ENCODE data around the gene GLTP. TPM values are rescaled to one million over a fixed set of nuclear protein-coding genes. Genes with fewer than 3 reads are reported as not detected.
"Not testable (repeated sequence)": the region's sequence is repeated elsewhere in the genome, so short reads cannot be mapped to it uniquely, and the experiment has no call there.

The GLTP gene
- total RNA-seq, 1 donor from 2014 or later: 42.8 TPM

DNA sequence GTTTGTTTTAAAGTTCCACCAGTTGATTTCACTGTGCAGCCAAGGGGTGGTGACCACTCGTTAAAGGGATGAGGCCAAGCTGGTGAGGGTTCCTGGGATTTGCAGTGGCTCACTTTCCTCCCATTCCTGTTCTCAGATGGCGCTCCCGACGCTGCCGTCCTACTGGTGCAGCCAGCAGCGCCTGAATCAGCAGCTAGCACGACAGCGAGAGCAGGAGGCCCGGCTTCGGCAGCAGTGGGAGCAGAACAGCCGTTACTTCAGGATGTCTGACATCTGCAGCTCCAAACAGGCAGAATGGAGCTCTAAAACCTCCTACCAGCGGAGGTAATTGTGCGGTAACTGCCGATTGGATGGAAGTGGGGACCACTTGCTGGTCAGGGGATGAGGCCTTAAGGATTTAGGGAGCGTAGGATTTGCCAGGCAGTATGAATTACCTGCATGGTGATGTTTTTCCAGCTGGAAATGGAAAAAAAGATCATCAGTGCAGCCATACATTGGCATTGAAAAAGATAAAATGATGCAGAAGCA is 22.6 kb upstream of the GLTP start:
- DNase-seq (ENCODE audit: low read depth): no peak

DNA sequence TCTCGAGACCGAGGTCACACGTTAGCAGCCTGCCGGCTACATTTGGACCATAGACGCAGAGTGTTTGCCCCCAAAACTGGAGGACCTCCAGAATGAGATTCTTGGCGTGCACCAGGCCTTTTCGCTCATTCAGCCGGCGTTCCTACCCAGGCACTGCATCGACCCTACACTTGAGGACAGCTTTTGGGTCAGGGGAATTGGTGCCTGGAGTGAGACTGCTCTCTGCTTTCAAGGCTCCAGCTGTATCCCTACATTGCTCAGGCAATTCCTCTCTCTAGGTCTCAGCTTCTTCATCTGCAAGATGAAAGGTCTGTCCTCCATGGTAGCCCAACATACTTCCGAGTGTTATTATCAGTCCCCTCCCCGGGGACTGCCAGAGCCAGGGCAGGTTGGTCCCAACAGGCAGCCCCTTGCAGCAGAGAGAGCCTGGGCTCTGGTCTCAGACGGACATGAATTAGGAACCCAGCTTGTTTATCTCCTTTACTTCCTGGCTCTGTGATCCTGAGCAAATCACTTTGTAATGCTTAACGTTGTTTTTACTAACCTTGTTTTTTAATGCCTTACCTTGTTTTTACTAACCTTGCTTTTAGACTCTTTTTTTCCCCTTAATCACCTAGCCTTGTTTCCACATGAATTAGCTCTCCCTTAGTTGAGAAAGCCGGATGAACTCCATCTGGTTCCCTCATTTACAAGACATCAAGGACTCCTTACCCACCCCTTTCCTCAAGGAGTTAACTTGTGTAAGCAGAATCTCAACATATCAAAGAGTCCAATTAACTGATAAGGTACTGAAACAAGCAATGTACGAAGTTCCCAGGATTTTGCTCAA is 20.6 kb upstream of the GLTP start:
- DNase-seq (ENCODE audit: low read depth): no peak

DNA sequence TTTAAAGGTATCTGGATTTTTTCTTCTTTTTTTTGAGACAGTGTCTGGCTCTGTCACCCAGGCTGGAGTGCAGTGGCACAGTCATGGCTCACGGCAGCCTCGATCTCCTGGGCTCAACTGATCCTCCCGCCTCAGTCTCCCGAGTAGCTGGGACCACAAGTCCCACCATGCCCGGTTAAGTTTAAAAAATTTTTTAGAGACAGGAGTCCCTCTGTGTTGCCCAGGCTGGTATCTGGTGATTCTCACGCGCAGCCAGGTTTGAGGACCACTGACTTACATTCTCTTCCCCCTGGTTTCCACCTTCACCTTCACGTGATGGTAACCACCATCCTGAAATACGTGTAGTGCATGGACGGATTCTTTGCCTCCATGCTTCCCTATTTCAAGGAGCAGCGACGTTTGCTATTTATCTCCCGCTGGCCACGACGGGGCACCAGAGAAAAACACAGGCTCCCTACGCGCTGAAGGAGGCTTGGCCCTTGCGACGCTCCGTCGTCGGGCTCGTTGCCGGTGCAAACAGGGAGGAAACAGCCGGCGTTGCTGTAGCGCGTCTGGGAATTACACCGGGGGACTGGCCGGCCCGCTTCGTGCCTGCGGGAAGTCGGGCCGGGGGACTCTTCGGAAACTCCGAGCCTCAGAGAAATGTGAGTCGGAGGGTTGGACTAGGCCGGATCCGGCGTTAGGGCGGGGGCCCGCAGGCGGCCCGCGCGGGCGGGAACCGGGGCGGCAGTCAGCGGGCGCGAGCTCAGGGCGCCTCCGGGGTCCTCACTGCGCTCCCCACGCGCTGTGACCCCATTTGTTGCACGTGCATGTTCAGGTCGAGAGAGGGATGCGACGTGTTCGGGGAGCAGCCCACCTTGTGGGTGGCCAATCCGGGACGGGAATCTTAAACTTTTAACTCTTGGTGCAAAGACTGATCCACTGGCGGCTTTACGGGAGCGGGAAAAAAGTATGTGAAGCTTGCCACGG is 19.7 kb upstream of the GLTP start, which contains the start of gene TCHP:
Gene TCHP (plus strand): TSS at position 492 of the 969 bp plus-strand sequence. CDS start 2,753 bp downstream, outside the sequence.
- DNase-seq (ENCODE audit: low read depth): peak; percentile 92

DNA sequence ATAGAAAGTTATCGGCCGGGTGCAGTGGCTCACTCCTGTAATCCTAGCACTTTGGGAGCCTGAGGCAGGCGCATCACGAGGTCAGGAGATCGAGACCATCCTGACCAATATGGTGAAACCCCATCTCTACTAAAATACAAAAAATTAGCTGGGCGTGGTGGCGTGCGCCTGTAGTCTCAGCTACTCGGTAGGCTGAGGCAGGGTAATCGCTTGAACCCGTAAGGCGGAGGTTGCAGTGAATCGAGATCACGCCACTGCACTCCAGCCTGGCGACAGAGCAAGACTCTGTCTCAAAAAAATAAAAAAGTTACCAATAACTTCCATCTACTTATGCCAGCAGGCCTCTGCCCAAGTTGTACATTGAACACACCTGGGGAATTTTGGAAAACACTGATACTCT is 19.0 kb upstream of the GLTP start:
- DNase-seq (ENCODE audit: low read depth): not testable (repeated sequence)

DNA sequence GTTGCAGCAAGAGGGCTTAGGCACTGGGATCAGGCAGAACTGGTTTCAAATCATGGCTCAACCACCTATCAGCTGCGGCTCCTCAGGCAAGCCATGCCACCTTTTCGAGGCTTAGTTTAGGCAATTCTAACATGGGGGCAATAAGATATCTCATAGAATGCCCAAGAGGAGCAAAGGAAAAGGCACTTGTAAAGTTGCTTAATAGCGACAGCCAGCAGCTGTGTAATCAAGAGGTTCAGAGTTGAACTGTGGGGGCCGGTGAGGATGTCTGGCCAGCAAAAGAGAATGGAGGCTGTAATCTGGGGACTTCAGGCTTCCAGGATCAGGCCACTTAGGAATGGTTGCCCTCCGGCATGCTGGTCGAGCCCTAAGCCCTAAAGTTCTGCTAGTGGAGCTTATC is 16.7 kb upstream of the GLTP start:
- no peak for DNase-seq (ENCODE audit: low read depth)

DNA sequence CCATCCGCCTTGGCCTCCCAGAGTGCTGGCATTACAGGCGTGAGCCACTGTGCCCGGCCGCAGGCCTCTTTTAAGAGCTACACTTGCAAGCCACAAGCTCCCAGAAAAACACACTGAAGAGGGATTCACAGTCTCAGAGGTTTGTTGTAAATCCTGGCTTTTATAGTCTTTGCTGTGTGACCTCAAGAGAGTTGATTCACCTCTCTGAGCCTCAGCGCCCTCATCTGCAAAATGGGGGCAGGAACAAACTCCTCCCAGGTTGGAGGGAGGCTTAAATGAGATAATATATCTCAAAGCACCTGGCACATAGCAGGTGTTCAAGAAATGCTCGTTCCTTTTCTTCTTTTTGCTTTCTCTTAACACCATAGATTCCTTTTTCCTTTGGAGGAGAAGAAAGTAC is 15.8 kb upstream of the GLTP start:
- no peak for DNase-seq (ENCODE audit: low read depth)

DNA sequence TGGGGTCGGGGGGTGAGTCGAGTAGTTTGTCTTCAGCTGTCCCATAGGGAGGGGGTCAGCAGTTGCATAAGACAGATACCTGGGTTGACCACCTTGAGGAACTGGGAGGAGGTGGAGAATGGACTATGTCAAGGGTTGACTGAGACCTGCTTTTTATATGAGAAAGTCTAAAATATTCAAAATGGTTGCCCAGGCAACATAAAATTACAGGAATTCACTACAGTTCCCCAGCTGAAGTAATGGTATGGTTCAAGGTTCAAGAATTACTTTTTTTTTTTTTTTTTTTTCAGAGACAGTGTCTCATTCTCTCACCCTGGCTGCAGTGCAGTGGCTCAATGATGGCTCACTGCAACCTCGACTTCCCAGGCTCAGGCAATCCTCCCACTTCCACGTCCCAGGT is 14.6 kb upstream of the GLTP start:
- no peak for DNase-seq (ENCODE audit: low read depth)

DNA sequence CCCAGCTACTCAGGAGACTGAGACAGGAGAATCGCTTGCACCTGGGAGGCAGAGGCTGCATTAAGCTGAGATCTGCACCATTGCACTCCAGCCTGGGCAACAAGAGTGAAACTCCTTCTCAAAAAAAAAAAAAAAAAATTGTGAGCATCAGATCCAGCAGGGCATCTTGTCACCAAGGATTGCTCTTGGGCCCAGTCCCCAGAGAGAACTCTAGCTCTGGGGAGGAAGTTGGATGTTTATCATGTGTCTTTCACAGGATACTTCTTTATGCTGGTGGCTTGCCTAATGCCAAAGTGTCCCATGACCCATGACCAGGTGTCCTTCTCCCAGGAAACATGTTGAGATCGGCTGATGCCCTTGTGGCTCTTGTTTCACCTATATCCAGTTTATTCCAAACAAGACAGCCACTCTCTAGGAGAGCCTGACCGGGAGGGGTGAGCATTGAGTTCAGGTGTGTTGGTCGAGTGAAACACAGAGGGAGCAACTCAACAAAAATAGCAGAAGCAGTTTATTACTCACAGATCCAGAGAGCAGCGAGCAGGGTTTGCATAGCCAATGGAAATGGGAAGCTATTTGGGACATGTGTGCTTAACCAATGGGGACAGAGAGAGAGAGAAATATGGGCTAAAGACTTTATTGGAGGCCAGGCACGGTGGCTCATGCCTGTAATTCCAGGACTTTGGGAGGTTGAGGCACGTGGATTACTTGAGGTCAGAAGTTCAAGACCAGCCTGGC is 13.1 kb upstream of the GLTP start:
- no peak for DNase-seq (ENCODE audit: low read depth)

DNA sequence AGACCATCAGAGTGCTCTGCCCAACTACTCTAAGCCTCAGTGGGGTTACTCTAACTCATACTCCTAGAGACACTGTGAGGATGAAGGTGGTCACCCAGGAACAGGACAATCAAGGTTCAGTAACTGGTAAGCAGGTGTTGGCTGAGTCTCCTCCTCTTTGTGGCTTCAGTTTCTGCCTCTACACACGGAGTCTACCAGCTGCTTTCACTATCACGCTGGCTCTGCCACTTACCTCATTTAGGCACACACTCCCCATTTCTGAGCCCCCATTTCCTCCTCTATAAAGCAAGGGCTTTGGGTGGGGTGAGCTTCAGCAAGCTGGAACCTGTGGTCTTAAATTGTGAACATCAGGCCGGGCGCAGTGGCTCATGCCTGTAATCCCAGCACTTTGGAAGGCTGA is 12.4 kb upstream of the GLTP start:
- no peak for DNase-seq (ENCODE audit: low read depth)

DNA sequence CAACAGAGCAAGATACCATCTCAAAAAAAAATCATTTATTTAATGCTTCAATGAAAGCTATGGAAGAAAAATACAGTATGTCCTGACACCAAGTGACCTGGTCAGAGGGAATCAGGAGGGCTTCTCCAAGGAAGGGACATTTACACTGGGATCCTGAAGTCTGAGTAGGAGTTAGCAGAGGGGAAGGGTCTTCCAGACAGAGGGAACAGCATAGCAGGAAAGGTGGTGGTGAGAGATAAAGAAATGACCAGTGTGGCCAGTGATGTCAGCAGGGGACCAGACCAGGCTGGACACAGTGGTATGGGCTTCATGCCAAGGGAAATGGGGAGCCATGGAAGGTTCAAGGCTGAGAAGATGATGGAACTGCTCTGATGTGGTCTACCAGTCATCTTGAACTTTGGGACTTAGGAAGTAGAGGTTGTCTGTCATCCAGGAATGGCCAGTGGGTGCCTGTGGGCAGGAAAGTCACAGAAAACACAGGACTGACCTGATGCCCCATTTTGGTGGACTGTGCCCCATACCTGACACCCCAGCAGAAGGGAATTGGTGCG is 11.9 kb upstream of the GLTP start:
- no peak for DNase-seq (ENCODE audit: low read depth)

DNA sequence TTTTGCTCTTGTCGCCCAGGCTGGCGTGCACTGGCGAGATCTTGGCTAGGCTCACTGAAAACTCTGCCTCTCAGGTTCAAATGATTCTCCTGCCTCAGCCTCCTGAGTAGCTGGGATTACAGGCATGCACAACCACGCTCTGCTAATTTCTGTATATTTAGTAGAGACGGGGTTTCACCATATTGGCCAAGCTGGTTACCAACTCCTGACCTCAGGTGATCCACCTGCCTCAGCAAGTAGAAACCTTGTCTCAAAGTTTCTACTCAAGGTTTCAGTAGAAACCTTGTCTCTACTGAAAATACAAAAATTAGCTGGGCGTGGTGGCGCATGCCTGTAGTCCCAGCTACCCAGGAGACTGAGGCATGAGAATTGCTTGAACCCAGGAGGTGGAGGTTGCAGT is 11.4 kb upstream of the GLTP start:
- DNase-seq (ENCODE audit: low read depth): not testable (repeated sequence)

DNA sequence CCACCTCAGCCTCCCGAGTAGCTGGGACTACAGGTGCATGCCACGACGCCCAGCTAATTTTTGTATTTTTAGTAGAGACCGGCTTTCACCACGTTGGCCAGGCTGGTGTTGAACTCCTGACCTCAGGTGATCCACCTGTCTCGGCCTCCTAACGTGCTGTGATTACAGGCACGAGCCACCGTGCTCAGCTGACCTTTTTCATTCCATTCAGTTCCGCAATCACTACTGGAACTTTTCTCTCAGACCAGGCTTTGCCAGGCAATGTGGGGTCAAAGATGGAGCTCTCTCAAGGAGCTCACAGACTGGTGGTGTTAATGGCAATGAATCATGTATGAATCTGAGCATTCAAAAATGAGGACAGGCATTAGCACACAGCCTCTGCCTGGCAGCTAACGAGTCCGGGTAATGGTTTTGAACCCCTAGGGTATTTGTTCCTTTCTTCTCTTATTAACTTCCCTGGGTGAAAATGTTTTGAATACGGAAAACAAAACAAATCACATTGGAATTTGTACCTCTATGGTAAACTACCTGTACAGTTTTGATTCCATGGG is 10.4 kb upstream of the GLTP start:
- no peak for DNase-seq (ENCODE audit: low read depth)

DNA sequence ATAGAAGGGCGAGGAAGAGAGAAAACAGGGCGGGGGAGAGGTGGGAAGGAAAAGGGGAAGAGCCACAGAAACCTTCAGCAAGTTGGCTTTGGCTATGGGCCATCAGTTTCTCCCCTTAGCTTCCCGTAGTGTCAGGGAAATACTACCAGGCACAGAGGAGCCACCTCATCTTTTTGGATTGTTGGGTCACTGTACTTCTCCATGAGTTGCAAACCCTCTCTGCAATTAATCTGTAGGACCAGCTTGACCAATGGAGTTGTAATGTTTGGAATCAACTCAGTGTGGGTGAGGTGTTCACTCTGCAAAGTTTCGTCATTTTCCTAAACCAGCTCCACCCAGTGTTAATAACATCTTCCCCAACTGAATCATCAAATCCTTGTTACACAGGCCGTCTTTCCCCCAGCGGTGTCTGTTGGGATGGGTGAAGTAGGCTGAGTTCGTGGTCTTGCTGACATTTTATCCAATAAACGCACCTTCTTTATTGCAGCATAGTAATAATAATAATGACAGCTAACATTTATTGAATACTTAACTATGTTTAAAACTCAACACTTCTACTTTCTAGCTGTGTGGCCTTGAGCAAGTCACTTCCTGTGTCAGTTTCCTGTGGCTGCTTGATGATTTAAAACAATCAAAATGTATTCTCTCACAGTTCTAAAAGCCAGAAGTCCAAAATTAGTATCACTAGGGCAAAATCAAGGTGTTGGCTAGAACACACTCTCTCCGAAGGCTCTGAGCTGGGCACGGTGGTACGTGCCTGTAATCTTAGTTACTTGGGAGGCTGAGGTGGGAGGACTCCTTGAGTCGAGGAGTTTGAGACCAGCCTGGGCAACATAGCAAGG is 8.1 kb upstream of the GLTP start:
- peak; percentile 22 for DNase-seq (ENCODE audit: low read depth)

DNA sequence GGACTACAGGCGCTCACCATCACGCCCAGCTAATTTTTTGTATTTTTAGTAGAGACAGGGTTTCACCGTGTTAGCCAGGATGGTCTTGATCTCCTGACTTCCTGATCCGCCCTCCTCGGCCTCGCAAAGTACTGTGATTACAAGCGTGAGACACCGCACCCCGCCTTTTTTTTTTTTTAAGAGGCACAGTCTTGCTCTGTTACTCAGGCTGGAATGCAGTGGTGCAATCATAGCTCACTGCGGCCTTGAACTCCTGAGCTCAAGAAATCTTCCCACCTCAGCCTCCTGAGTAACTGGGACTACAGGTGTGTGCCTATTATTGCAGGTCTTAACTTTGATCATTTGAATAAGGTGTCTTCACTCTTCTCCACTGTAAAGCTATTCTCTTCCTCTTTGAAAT is 5.3 kb upstream of the GLTP start:
- no peak for DNase-seq (ENCODE audit: low read depth)

DNA sequence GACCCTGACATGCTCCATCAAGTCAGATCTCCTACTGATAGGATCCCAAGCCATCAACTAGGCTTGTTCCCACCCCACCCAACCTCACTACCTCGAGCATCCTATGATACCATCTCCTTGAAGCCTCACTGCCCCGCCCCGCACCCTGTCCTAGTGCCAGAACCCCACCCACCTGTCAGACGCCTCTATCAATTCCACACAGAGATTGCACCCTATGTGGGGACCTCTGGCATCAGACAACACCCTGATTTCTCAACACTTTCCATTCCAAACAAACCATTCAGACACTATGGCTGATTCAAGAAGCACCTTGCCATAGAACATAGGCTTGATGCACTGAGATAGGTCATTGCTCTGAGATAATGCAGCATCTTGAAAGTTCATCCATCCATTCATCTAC is 3.1 kb upstream of the GLTP start:
- no peak for DNase-seq (ENCODE audit: low read depth)

DNA sequence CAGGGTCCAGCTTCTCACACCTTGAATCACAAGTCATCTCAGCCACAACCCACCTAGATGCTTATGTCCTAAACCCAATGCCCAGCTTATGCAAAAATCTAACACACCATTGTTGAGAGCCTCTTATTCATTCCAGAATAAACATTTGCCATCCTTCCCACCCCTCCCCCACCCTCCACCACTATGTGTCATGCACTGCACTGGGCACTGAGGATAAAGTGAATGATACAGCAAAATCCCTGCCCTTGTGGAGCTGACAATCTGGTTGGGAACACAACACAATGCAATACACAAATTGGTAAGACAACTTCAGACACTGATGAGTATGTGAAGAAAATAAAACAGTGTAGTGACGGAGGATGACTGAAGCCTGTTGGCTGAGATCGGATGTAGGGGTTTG is 1.4 kb upstream of the GLTP start:
- no peak for DNase-seq (ENCODE audit: low read depth)

DNA sequence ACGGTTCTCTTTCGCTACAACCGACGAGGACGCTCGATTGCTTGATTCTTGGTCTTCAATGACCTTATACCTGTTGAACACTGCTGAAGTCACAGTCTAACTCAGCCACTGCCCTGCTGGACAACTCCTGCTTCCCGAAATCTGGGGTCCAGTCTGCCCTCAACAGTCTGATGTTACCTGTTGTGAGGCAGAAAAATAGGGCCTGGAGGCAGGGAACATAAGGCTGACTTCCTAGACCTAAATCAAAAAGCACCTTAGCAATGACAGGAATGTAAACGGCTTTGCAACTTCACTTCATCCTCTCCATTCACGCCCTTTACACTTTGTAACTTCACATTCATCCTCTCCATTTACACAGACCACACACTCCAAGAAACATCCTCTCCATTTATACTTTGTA is 597 bp upstream of the GLTP start:
- DNase-seq (ENCODE audit: low read depth): no peak

DNA sequence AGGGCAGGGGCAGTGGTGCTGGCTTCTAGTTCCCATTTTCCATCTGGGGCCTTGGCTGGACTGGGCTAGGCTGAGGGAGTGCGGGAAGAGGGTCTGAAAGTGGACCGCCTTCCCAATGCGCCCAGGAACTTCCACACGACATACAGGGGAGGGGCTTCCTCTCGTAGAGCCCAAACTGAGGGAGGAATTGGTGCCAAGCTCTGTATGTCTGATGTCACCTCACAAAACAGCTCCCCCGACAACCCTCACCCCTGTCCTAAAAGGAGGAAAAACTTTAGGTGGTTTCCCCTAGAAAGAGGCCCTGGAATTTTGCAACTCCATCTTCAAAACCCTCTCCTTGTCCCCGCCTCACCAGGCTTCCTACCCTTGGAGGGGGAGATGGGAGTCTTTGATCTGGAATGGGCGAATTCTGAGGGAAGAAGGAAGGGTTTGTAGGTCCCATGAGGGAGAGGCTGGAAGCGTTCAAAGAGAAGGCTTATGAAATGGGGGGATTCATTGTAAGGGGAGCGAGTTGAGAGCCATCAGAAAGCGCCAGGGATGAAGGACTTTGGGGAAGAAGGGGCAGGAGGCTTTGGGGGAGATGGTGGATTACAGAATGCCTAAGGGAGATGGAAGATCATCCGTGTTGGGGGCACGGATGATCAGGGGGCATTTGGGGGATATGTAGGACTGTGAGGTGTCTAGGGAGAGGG is 844 bp downstream of the GLTP start:
- DNase-seq (ENCODE audit: low read depth): no peak

DNA sequence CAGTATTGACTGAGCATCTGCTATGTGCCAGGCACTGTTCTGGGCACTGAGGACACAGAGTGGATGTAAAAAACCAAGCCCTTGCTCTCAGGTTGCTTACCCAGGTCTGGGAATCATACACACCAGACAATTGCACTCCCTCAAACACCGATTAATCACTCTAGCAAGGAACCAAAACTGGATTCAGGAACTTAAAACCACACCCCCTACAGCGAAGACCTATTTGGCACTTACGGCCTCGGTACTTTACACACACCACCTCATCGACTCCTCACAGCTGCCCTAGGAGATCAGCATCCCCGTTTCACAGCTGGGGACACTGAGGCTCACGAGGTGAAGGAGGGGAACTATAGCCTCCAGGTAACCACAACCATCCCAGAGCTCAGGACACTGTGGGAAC is 1.6 kb downstream of the GLTP start:
- DNase-seq (ENCODE audit: low read depth): no peak
